Choroid plexus epithelial cell (primary cell): ENCODE results near the gene AADACL4.

ENCODE experiments used
- DNase-seq: peaks from one replicate; pipeline ENCODE4 v3.0.0-alpha.2; 2010; ENCODE audit warnings: low read depth
- H3K4me3 ChIP-seq: 2 replicates; pipeline ENCODE4 v1.5.1; 2011; ENCODE audit warnings: low read depth, mild to moderate bottlenecking, control low read depth, low read length, moderate library complexity
- TF ChIP-seq, protein P1 (sequence below): conservative IDR thresholded peaks from 2 replicates; pipeline ENCODE4 v1.5.1; 2011; ENCODE audit warnings: low read depth, mild to moderate bottlenecking, control low read depth, inconsistent platforms, low read length, moderate library complexity

AADACL4 gene

DNA sequence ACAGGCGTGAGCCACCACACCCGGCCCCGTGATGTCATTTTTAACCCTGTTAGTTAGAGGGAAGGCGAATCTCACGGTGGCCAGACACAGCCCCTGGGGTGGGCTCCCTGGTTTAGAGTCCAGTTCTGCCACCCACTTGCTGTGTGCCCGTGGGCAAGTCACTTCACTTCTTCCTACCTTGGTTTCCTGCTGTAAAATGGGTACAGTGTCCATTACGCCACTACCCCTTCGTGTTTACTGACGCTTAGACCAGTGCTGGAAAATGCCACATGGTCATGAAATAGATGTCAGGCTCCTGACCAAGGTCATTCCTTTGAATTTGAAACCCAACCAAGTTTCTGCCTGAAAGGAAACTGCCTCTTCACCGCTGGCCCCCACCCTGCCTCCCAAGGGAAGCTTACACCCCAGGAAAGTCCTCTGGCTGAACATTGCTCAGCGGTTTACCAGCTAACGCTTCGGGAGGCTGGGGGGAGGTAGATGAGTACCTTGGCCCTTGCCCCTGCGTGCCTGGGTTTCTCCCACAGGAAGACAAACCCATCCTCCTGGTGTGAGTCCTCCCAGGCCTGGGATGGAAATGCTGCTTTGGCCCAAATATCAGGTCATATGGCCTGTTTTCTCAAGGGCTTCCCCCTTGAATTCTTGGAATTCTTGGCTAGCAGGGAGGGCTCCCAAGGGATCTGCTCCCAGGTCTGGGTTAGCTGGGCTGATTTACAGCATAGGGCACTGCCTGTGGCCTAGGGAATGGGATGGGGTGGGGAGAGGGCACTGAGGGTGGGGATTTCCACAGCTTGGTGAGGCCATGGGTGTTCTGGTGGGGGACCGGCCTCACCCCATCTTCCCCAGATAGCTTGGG, 7.6 kb upstream of the AADACL4 start:
- TF ChIP-seq, protein P1, sequence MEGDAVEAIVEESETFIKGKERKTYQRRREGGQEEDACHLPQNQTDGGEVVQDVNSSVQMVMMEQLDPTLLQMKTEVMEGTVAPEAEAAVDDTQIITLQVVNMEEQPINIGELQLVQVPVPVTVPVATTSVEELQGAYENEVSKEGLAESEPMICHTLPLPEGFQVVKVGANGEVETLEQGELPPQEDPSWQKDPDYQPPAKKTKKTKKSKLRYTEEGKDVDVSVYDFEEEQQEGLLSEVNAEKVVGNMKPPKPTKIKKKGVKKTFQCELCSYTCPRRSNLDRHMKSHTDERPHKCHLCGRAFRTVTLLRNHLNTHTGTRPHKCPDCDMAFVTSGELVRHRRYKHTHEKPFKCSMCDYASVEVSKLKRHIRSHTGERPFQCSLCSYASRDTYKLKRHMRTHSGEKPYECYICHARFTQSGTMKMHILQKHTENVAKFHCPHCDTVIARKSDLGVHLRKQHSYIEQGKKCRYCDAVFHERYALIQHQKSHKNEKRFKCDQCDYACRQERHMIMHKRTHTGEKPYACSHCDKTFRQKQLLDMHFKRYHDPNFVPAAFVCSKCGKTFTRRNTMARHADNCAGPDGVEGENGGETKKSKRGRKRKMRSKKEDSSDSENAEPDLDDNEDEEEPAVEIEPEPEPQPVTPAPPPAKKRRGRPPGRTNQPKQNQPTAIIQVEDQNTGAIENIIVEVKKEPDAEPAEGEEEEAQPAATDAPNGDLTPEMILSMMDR, result no peak
- H3K4me3 ChIP-seq, result no peak overlapping the region
- peak; percentile 94 for DNase-seq

GRCh38 chr1:12637693-12638092, 6.2 kb upstream of the AADACL4 start:
- TF ChIP-seq, protein P1, result no peak
- no peak for DNase-seq
- H3K4me3 ChIP-seq, result no peak overlapping the region

DNA sequence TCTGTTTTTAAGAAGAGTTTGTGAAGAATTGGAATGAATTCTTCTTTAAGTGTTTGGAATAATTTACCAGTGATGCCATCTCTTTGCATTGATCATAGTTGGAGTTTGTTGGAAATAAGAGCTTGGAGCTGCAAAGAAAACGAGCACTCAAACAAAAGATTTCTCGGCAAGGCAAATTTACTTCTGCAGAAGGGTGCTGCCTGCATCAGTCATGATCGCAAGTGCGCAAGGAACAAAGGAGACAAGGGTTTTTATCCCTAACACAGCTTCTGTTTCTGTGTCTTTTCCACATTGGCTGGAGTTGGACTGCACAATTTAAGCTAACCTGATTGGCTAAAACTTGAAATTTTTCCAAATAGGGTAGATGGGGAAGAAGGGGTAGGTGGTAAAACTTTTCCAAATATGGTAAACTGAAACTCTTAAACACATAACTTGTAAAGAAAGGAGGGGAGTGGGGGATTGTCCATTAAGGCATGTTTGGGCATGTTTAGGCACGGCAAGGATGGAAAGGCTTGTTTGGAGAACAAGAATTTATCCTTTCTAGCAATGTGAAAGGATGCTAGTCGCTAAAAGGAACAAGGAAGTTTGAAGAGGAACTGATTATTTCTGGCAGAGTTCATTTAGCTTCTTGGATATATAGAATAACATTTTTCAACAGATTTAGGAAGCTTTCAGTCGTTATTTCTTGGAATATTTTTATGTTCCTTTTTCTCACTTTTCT, 3.5 kb upstream of the AADACL4 start:
- TF ChIP-seq, protein P1, result no peak
- DNase-seq, result peak; percentile 21
- H3K4me3 ChIP-seq, result no peak overlapping the region

DNA sequence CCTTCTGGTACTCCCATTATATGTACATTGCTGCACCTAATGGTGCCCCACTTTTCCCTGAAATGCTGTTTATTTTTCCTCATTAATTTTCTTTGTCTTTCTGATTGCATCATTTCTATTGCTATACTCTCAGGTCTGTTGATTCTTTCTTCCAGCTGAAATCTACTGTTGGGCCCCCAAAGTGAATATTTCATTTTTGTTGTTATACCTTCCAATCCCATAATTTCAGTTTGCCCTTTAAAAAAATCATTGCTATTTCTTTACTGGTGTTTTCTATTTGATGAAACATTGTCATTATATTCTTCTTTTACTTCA, 3.0 kb upstream of the AADACL4 start:
- no peak overlapping the region for H3K4me3 ChIP-seq
- TF ChIP-seq, protein P1, result no peak
- DNase-seq, result no peak

- DNase-seq, result no peak
- TF ChIP-seq, protein P1, result peak; percentile 21
- H3K4me3 ChIP-seq, result no peak overlapping the region
These were observed 806 bp upstream of the AADACL4 start for GRCh38 chr1:12643079-12643478.

DNA sequence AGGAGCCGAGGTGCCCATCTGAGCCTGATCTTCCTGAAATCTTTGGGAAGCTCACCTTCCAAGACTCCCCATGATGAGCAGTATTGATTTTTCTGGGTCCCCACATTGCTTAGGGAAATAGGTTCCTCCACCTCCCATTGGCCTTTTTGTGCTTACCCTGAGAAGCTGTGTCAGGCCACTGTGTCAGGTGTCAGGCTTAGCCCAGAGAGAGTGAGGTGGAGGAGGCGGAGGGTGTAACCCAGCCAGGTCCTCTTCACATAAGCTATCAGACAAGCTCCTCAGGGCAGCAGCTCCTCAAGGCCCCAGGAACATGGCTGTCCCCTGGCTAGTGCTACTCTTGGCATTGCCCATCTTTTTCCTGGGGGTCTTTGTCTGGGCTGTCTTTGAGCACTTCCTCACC, 352 bp downstream of the AADACL4 start:
- no peak for DNase-seq
- TF ChIP-seq, protein P1, result no peak
- no peak overlapping the region for H3K4me3 ChIP-seq
